ENCODE data around the gene CLN6.

The CLN6 gene

DNA sequence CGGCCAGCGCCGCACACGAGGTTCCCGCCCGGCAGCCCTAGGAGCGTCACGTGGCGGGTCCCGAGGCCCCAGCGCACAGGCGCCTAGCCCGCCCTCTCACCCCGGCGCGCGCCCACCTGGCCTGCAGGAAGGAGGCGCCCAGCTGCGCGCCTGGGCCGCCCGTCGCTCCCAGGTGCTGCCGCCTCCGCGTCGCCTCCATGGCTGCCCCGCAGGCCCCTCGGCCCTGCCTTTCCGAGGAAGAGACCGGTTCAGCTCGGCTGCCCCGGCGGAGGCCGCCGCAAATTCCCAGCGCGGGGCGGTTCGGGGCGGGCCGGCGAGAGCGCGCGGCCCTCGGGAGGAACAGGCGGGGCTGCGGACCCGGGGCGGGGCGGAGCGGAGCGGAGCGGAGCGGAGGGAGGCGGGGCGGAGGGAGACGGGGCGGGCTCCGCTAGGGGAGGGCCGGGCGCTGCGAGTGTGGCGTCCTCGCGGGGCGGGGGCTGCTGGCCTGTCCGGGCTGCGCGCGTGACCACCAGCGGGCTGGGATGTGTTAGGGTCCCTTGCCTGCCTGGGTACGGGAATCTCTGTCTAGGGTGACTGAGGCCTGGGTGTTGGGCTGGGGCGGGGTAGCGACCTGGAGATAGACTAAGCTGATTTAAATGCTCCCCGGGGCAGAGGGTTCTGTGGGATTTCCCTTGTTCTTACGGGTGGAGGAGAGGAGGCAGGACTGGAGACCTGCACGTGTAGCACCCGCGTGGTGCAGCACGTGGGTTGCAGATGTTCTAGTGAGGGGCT lies at the start of gene CLN6:
CLN6 (minus strand) TSS at position 343 of the 771 bp plus-strand sequence; CDS start at position 199, 144 bp downstream.
- Histone ChIP-seq H3K9ac (ENCODE audit: low read depth, low read length, poor library complexity, severe bottlenecking) (peak within 1 kb of the TSS; percentile 96), H3K4me2 (ENCODE audit: low read depth, low read length, poor library complexity, severe bottlenecking) (peak within 1 kb of the TSS; percentile 90), H3K27me3 (ENCODE audit: insufficient read depth, low read length, poor library complexity, severe bottlenecking) (no peaks in the 10 kb centered on the region), H3K9me3 (ENCODE audit: insufficient read depth, low read depth, low read length) (no peaks in the 10 kb centered on the region), H3K4me3 (ENCODE audit: low read length, poor library complexity, severe bottlenecking) (peak within 1 kb of the TSS; percentile 87), H4K20me1 (ENCODE audit: insufficient read depth, low read length, poor library complexity, severe bottlenecking) (peaks cover 14% of the 10 kb centered on the region), H3K9me2 (replicated peaks; ENCODE audit: low read depth, low read length) (no peaks in the 10 kb centered on the region), H3K4me1 (ENCODE audit: insufficient read depth, low read length, poor library complexity, severe bottlenecking) (peaks cover 27% of the 10 kb centered on the region), H3F3A (ENCODE audit: low read depth) (peaks cover 7% of the 10 kb centered on the region), H2AFZ (ENCODE audit: low read length) (peak within 1 kb of the TSS; percentile 96), H3K36me3 (ENCODE audit: insufficient read depth, low read length) (no peaks in the 10 kb centered on the region), H3K79me2 (ENCODE audit: insufficient read depth, low read length) (peaks cover 45% of the 10 kb centered on the region)
- TF ChIP-seq EZH2phosphoT487 (IDR thresholded peaks at IDR 0.05; ENCODE audit: borderline replicate concordance): no peak
- TF ChIP-seq, protein P1, sequence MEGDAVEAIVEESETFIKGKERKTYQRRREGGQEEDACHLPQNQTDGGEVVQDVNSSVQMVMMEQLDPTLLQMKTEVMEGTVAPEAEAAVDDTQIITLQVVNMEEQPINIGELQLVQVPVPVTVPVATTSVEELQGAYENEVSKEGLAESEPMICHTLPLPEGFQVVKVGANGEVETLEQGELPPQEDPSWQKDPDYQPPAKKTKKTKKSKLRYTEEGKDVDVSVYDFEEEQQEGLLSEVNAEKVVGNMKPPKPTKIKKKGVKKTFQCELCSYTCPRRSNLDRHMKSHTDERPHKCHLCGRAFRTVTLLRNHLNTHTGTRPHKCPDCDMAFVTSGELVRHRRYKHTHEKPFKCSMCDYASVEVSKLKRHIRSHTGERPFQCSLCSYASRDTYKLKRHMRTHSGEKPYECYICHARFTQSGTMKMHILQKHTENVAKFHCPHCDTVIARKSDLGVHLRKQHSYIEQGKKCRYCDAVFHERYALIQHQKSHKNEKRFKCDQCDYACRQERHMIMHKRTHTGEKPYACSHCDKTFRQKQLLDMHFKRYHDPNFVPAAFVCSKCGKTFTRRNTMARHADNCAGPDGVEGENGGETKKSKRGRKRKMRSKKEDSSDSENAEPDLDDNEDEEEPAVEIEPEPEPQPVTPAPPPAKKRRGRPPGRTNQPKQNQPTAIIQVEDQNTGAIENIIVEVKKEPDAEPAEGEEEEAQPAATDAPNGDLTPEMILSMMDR (conservative IDR thresholded peaks at IDR 0.05; ENCODE audit: low read length): no peak

DNA sequence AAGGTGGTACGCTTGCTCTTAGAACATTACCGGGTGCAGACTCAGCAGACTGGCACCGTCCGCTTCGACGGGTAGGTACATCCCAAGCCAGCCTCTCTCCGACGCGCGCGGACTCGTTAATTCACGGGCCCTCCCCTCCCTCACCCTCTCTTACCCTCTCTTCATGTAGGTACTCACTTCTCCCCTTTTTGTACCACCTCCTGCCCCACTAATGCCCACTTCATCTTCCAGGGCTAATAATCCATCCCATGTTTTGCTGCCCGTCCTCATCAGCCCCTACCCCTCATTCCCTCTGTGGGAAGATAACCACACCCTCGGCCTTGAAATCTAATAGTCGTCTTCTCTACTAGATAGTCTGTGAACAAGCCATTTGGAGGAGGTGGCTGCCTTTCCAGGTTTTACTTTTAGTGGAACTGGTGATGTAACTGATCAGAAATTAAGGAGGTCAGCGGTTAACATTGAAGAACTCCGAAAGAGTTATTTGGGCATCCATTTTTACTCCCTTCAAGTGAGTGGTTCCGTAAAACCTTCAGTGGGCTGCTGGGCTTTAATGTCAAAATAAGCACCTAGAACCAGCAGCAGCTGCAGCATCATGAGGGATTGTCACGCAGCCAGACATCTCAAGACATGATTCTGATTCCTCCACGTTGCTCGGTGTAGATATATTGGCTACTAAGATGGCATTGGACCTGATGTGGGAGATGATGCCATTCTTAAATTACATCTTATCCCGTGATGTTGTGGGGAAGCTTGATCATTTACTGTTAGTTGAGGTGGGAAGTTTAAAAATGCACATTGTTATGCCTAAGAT lies 49.3 kb upstream of the CLN6 start:
- Histone ChIP-seq H3K9ac (ENCODE audit: low read depth, low read length, poor library complexity, severe bottlenecking) (peak overlapping the region; percentile 92), H3K36me3 (ENCODE audit: insufficient read depth, low read length) (no peaks in the 10 kb centered on the region), H3K4me3 (ENCODE audit: low read length, poor library complexity, severe bottlenecking) (peak overlapping the region; percentile 93), H3K9me3 (ENCODE audit: insufficient read depth, low read depth, low read length) (no peaks in the 10 kb centered on the region), H4K20me1 (ENCODE audit: insufficient read depth, low read length, poor library complexity, severe bottlenecking) (peaks cover 49% of the 10 kb centered on the region), H3K9me2 (replicated peaks; ENCODE audit: low read depth, low read length) (no peaks in the 10 kb centered on the region), H3K4me2 (ENCODE audit: low read depth, low read length, poor library complexity, severe bottlenecking) (peak overlapping the region; percentile 88), H3K27me3 (ENCODE audit: insufficient read depth, low read length, poor library complexity, severe bottlenecking) (no peaks in the 10 kb centered on the region), H3F3A (ENCODE audit: low read depth) (no peaks in the 10 kb centered on the region), H3K4me1 (ENCODE audit: insufficient read depth, low read length, poor library complexity, severe bottlenecking) (peaks cover 49% of the 10 kb centered on the region), H3K79me2 (ENCODE audit: insufficient read depth, low read length) (peaks cover 58% of the 10 kb centered on the region), H2AFZ (ENCODE audit: low read length) (peak overlapping the region; percentile 99)
- TF ChIP-seq, protein P1 (conservative IDR thresholded peaks at IDR 0.05; ENCODE audit: low read length): no peak
- no peak for TF ChIP-seq EZH2phosphoT487 (IDR thresholded peaks at IDR 0.05; ENCODE audit: borderline replicate concordance)

DNA sequence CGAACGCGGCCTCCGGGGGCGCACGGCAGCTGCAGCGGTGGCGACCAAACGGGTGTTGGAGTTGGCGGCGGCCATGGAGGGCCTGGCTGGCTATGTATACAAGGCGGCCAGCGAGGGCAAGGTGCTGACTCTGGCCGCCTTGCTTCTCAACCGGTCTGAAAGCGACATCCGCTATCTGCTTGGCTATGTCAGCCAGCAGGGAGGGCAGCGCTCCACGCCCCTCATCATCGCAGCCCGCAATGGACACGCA lies 48.7 kb upstream of the CLN6 start:
- no peaks in the 10 kb centered on the region for H3K36me3 ChIP-seq (ENCODE audit: insufficient read depth, low read length)
- peaks cover 49% of the 10 kb centered on the region for H4K20me1 ChIP-seq (ENCODE audit: insufficient read depth, low read length, poor library complexity, severe bottlenecking)
- peak overlapping the region; percentile 88 for H3K4me2 ChIP-seq (ENCODE audit: low read depth, low read length, poor library complexity, severe bottlenecking)
- H3K27me3 ChIP-seq (ENCODE audit: insufficient read depth, low read length, poor library complexity, severe bottlenecking): no peaks in the 10 kb centered on the region
- H3K79me2 ChIP-seq (ENCODE audit: insufficient read depth, low read length): peaks cover 53% of the 10 kb centered on the region
- TF ChIP-seq, protein P1 (conservative IDR thresholded peaks at IDR 0.05; ENCODE audit: low read length): no peak; the same call in none of the 2 replicates
- no peak for TF ChIP-seq EZH2phosphoT487 (IDR thresholded peaks at IDR 0.05; ENCODE audit: borderline replicate concordance)
- H3K4me1 ChIP-seq (ENCODE audit: insufficient read depth, low read length, poor library complexity, severe bottlenecking): peaks cover 49% of the 10 kb centered on the region
- H3K9ac ChIP-seq (ENCODE audit: low read depth, low read length, poor library complexity, severe bottlenecking): peak overlapping the region; percentile 92
- no peaks in the 10 kb centered on the region for H3K9me2 ChIP-seq (replicated peaks; ENCODE audit: low read depth, low read length)
- H3K4me3 ChIP-seq (ENCODE audit: low read length, poor library complexity, severe bottlenecking): peak overlapping the region; percentile 93
- H3F3A ChIP-seq (ENCODE audit: low read depth): no peaks in the 10 kb centered on the region
- no peaks in the 10 kb centered on the region for H3K9me3 ChIP-seq (ENCODE audit: insufficient read depth, low read depth, low read length)
- H2AFZ ChIP-seq (ENCODE audit: low read length): peak overlapping the region; percentile 99
